NCI-H1930 (cell line): ENCODE measurements around the gene BFSP1.

ENCODE experiments used
- DNase-seq, 2 experiments: peaks; one replicate each; lab custom pipeline; 2025; lab: John Stamatoyannopoulos, UW

Gene BFSP1

GRCh38 chr20:17495826-17496225 lies 35.4 kb downstream of the BFSP1 start:
- no peak for DNase-seq

GRCh38 chr20:17494201-17494600 lies 37.0 kb downstream of the BFSP1 start:
- no peak for DNase-seq

GRCh38 chr20:17493173-17493572 lies 38.0 kb downstream of the BFSP1 start:
- no peak for DNase-seq

GRCh38 chr20:17491488-17491887 lies 39.7 kb downstream of the BFSP1 start:
- DNase-seq: no peak

- DNase-seq: no peak
Observed at GRCh38 chr20:17491041-17491440, 40.1 kb downstream of the BFSP1 start.

- DNase-seq: no peak
Observed at GRCh38 chr20:17490501-17490900, 40.7 kb downstream of the BFSP1 start.

- DNase-seq: no peak
Observed at GRCh38 chr20:17488916-17489600, 42.1 kb downstream of the BFSP1 start.

GRCh38 chr20:17485017-17485416 lies 46.2 kb downstream of the BFSP1 start:
- no peak for DNase-seq

- DNase-seq: no peak
Observed at GRCh38 chr20:17482536-17482935, 48.6 kb downstream of the BFSP1 start.

GRCh38 chr20:17481661-17482060 lies 49.5 kb downstream of the BFSP1 start:
- DNase-seq: no peak

GRCh38 chr20:17480696-17481095 lies 50.5 kb downstream of the BFSP1 start:
- DNase-seq: no peak

GRCh38 chr20:17479063-17479657 lies 52.0 kb downstream of the BFSP1 start:
- no peak for DNase-seq

GRCh38 chr20:17473659-17474058 lies 57.5 kb downstream of the BFSP1 start:
- DNase-seq: no peak

- DNase-seq: no peak
Observed at GRCh38 chr20:17471606-17472187, 59.5 kb downstream of the BFSP1 start.

- DNase-seq: no peak
Observed at GRCh38 chr20:17470973-17471372, 60.2 kb downstream of the BFSP1 start.

GRCh38 chr20:17470521-17470920 lies 60.7 kb downstream of the BFSP1 start:
- no peak for DNase-seq

- DNase-seq: no peak
Observed at GRCh38 chr20:17469246-17470030, 61.7 kb downstream of the BFSP1 start.

GRCh38 chr20:17468073-17468840 lies 62.9 kb downstream of the BFSP1 start:
- DNase-seq: no peak

GRCh38 chr20:17467120-17467655 lies 64.0 kb downstream of the BFSP1 start:
- DNase-seq: no peak

GRCh38 chr20:17466641-17467040 lies 64.5 kb downstream of the BFSP1 start:
- DNase-seq: no peak

GRCh38 chr20:17465236-17465635 lies 65.9 kb downstream of the BFSP1 start:
- no peak for DNase-seq

- no peak for DNase-seq
Observed at GRCh38 chr20:17463711-17464110, 67.5 kb downstream of the BFSP1 start.
